A549 treated with AZD9567 at 1 μM for 4 hours (cell line): Measurements from ENCODE around the gene ADAMTSL5. TPM values are rescaled to one million over a fixed set of nuclear protein-coding genes. Genes with fewer than 3 reads are reported as not detected.

ENCODE experiments used
- total RNA-seq: library from RNA; stranded (reverse); fragments of 200-300 nt; extraction: Qiagen RNA extraction; gene quantifications from 5 replicates; pipeline ENCODE4 v1.2.3, GENCODE V29; 2022; ENCODE audit not compliant: insufficient read depth

The ADAMTSL5 gene, protein sequence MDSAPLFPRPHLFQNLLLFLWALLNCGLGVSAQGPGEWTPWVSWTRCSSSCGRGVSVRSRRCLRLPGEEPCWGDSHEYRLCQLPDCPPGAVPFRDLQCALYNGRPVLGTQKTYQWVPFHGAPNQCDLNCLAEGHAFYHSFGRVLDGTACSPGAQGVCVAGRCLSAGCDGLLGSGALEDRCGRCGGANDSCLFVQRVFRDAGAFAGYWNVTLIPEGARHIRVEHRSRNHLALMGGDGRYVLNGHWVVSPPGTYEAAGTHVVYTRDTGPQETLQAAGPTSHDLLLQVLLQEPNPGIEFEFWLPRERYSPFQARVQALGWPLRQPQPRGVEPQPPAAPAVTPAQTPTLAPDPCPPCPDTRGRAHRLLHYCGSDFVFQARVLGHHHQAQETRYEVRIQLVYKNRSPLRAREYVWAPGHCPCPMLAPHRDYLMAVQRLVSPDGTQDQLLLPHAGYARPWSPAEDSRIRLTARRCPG
- 3.1 to 7.3 TPM (median 3.5 TPM) in 5 replicates for total RNA-seq

DNA sequence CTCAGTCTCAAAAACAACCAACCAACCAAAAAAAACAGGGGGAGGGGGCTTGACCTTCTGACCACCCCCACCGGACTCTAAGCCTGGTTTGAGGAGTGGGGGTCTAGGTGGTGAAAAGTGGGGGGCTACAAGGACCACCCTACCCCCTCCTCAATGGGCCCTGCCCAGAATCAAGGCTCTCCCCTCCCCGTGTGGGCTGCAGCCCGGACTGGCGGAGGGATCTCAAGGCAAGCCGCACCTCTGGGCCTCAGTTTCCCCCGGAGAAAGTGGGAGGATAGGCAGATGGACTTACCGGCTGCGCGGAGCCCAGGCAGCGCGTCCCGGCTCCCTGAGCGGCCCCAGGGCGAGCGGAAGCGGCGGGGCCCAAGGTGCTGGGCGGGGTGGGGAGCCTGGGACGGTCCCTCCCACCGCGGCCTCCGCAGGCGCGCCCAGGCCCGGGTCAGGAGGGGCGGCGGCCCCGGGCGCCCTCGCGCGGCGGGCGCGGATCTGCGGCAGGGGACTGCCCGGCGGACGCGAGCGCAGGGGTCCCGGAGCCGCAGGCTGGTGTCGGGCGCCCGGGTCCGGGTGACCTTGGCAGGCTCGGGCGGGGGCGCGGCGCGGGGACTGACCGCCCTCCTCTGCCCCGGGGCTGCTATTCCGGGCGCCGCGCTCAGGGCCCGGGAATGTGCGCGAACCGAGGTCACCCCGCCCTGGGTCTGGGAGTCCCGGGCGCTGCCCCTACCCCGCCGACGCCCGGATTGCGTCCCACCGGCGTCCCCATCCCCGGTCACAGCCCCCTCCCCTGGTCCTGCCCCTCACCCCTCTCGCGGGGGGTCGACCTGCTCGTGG lies at the start of gene ADAMTSL5:
Gene ADAMTSL5, minus strand, starts transcription at position 349 of the 828 bp plus-strand sequence. CDS start 2,076 bp downstream, outside the sequence.

GRCh38 chr19:1523412-1524286 lies 10.8 kb upstream of the ADAMTSL5 start, which contains the start of gene PLK5:
TSS of gene PLK5 (plus strand) at chr19:1524077. CDS start at chr19:1526997, 2,920 bp downstream.

DNA sequence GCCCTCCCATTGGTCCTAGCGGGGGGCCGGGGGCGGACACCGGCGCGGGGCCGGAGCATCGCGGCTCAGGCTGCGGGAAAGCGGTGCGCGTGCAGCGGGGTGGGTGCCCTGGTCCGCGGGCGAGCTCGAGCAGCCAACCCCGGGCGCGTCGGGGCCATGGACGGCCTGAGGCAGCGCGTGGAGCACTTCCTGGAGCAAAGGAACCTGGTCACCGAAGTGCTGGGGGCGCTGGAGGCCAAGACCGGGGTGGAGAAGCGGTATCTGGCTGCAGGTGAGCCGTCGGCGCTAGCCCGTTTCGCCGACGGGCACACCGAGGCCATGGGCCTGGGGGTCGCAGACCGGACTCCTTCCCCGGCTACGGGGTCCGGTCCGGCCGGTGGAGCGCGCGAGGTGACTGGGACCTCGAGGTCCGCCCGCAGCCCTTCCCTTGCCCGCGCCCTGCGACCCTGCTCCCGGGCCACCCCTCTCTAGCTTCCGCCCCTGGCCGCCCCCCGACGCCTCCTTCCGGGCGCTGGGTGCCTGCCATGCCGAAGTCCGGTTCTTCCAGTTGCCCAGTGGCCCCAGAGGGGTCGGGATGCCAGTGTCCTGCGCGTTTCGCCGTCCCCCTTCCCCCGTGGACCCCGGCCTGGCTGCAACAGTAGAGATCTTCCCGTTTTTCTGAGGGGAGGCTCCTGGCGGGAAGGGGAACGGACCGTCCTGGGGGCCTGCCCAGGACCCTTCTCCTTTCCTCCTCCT lies 21.5 kb downstream of the ADAMTSL5 start, which contains the start of gene REEP6:
Gene REEP6, plus strand, starts transcription at position 68 of the 735 bp plus-strand sequence. Its CDS starts 89 bp downstream, at position 157.

DNA sequence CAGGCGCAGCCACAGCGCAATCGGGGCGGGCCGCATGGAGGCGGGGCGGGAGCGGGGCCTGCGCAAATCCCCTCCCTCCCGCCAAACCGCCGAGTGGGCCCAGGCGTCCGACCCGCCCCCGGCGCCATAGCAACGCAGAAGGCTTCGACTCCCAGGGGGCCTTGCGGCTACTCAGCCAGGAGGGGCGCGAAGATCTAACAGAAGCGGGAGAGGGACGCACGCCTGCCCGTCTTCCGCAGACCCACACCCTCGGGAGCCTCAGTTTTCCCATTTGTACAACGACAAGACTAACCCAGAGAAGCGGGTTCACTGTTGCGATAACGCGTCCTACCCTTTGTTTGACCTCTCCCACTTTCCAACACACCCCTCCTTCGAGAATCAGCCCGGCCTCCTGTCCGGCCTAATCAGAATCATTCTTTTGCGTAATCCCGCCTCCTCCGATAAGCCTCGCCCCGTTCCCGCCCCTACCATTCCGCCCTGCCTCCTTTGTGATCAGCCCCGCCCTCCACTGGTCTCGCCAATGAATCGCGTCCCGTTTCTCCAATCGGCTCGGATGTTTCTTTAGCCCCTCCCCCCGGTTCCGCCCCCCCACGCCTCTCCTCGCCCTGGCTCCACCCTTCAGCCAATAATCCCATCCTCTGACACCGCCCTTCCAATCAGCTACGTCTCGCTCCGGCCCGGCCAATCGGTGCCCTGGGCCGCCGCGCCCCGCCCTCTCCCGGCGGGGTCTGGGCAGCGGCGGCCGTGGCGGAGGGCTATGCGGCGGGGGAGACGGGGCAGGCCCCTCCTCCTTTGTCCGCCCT lies 22.3 kb downstream of the ADAMTSL5 start, which contains the start of gene PCSK4:
Gene PCSK4, minus strand, starts transcription at position 40 of the 803 bp plus-strand sequence. Its CDS starts 4 bp downstream, at position 36.

GRCh38 chr19:1478934-1479707 lies 33.7 kb downstream of the ADAMTSL5 start, which contains the start of gene C19orf25:
TSS of gene C19orf25 (minus strand) at chr19:1479215. CDS start at chr19:1478903, 312 bp downstream.

Other genes with a start within 250 kb of the ADAMTSL5 start
- 117 to 198 TPM (median 123 TPM) in 5 replicates for gene CIRBP, start 243.7 kb downstream of the ADAMTSL5 start, total RNA-seq
- gene FAM174C, start 237.5 kb downstream of the ADAMTSL5 start, total RNA-seq = 41.0 to 95.6 TPM (median 76.7 TPM) in 5 replicates
- gene EFNA2, start 227.1 kb downstream of the ADAMTSL5 start, total RNA-seq = 1.1 to 2.1 TPM (median 1.6 TPM) in 4 of 5 replicates, not detected in the other
- gene NDUFS7, start 129.1 kb downstream of the ADAMTSL5 start, total RNA-seq = 72.8 to 98.9 TPM (median 75.7 TPM) in 5 replicates
- gene GAMT, start 111.5 kb downstream of the ADAMTSL5 start, total RNA-seq = 32.7 to 46.1 TPM (median 41.7 TPM) in 5 replicates
- gene DAZAP1, start 105.4 kb downstream of the ADAMTSL5 start, total RNA-seq = 66.2 to 95.9 TPM (median 93.7 TPM) in 5 replicates
- 1,367 to 2,061 TPM (median 1,872 TPM) in 5 replicates for gene RPS15, start 74.6 kb downstream of the ADAMTSL5 start, total RNA-seq
- 1.5 to 8.3 TPM (median 1.8 TPM) in 5 replicates for gene APC2, start 62.9 kb downstream of the ADAMTSL5 start, total RNA-seq
- 10.1 to 21.7 TPM (median 20.5 TPM) in 5 replicates for gene C19orf25, start 33.8 kb downstream of the ADAMTSL5 start, total RNA-seq
- gene PCSK4, start 22.7 kb downstream of the ADAMTSL5 start, total RNA-seq = 0.73 to 1.1 TPM (median 0.99 TPM) in 4 of 5 replicates, not detected in the other
- 4.8 to 6.0 TPM (median 5.1 TPM) in 5 replicates for gene REEP6, start 21.8 kb downstream of the ADAMTSL5 start, total RNA-seq
- gene PLK5, start 11.1 kb upstream of the ADAMTSL5 start, total RNA-seq = 0.03 to 0.06 TPM (median 0.03 TPM) in 3 of 5 replicates, not detected in the others
- gene MEX3D, start 55.3 kb upstream of the ADAMTSL5 start, total RNA-seq = 5.3 to 12.8 TPM (median 11.7 TPM) in 5 replicates
- gene MBD3, start 79.8 kb upstream of the ADAMTSL5 start, total RNA-seq = 33.3 to 54.0 TPM (median 45.6 TPM) in 5 replicates
- gene UQCR11, start 92.4 kb upstream of the ADAMTSL5 start, total RNA-seq = 117 to 187 TPM (median 177 TPM) in 5 replicates
- gene TCF3, start 139.6 kb upstream of the ADAMTSL5 start, total RNA-seq = 55.6 to 70.1 TPM (median 64.7 TPM) in 5 replicates
- gene ONECUT3, start 240.5 kb upstream of the ADAMTSL5 start, total RNA-seq = 0.01 TPM in 1 of 5 replicates, not detected in the others